Mammary epithelial cell (primary cell): ENCODE data around the gene FNDC3B.

Experiments used
- CTCF ChIP-seq, 2 donors: IDR thresholded peaks in 1 of 2; conservative IDR thresholded peaks in 1 of 2; 2 replicates each; pipeline ENCODE4 v1.5.1; 2011 to 2012; ENCODE audit warnings: inconsistent platforms in 2 of 2, low read length in 2 of 2, mild to moderate bottlenecking in 2 of 2, control low read depth in 1 of 2, low read depth in 1 of 2; ENCODE audit not compliant: insufficient read depth in 1 of 2; ENCODE audit errors: extremely low read depth in 1 of 2
- EZH2 ChIP-seq: IDR thresholded peaks from 2 replicates; pipeline ENCODE4 v1.6.1; 2012; ENCODE audit warnings: low read length, inconsistent platforms, borderline replicate concordance

- TF ChIP-seq CTCF (conservative IDR thresholded peaks at IDR 0.05 in 1 of 2, IDR thresholded peaks at IDR 0.05 in 1 of 2; ENCODE audit: extremely low read depth in 1 of 2, insufficient read depth in 1 of 2, low read depth in 1 of 2, low read length in 2 of 2) (no peak), EZH2 (no peak)
These were observed 141.1 kb downstream of the FNDC3B start for GRCh38 chr3:172180473-172180872.
